OCI-LY1 (cell line): ENCODE data around the gene ATP5F1D.

Experiments
- EZH2 ChIP-seq: fragments of 200-600 bp; sonication (generic), shearing (Covaris generic); IDR thresholded peaks from 2 replicates; pipeline ENCODE4 v1.8.0; 2017; ENCODE audit warnings: borderline replicate concordance, mixed run types, mild to moderate bottlenecking, antibody characterized with exemption, low read length, moderate library complexity, mixed read lengths
- TF ChIP-seq, protein P1 (sequence below): fragments of 200-600 bp; sonication (generic), shearing (Covaris generic); IDR thresholded peaks from 2 replicates; pipeline ENCODE4 v1.5.1; 2017; ENCODE audit warnings: mild to moderate bottlenecking, antibody characterized with exemption, low read length, moderate library complexity, mixed read lengths

GRCh38 chr19:1278074-1278473 is 36.5 kb downstream of the ATP5F1D start:
- TF ChIP-seq, protein P1, sequence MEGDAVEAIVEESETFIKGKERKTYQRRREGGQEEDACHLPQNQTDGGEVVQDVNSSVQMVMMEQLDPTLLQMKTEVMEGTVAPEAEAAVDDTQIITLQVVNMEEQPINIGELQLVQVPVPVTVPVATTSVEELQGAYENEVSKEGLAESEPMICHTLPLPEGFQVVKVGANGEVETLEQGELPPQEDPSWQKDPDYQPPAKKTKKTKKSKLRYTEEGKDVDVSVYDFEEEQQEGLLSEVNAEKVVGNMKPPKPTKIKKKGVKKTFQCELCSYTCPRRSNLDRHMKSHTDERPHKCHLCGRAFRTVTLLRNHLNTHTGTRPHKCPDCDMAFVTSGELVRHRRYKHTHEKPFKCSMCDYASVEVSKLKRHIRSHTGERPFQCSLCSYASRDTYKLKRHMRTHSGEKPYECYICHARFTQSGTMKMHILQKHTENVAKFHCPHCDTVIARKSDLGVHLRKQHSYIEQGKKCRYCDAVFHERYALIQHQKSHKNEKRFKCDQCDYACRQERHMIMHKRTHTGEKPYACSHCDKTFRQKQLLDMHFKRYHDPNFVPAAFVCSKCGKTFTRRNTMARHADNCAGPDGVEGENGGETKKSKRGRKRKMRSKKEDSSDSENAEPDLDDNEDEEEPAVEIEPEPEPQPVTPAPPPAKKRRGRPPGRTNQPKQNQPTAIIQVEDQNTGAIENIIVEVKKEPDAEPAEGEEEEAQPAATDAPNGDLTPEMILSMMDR, result no peak
- no peak for TF ChIP-seq EZH2
